ENCODE data around the gene OPN1MW. TPM values are rescaled to one million over a fixed set of nuclear protein-coding genes. Genes with fewer than 3 reads are reported as not detected.
"Not testable (repeated sequence)": the region's sequence is repeated elsewhere in the genome, so short reads cannot be mapped to it uniquely, and the experiment has no call there.

OPN1MW gene
- total and polyA plus RNA-seq, 2 of the 8 experiments (the other 6 are each of a cell fraction or from before 2014, with no cell fraction given), result not detected

DNA sequence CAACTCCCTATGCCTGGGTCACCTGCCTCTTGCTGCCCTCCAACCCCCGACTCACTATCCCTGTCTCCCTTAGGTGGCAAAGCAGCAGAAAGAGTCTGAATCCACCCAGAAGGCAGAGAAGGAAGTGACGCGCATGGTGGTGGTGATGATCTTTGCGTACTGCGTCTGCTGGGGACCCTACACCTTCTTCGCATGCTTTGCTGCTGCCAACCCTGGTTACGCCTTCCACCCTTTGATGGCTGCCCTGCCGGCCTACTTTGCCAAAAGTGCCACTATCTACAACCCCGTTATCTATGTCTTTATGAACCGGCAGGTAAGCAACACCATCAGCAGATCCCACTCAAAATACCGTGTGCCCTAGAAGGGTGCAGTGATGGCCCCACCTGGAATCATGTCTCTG is 26.2 kb upstream of the OPN1MW start:
- H2BK15ac ChIP-seq (ENCODE audit: low read length); H2BK20ac ChIP-seq (ENCODE audit: low read length); H3K4me2 ChIP-seq (ENCODE audit: insufficient read depth in 1 of 2, low read depth in 2 of 2, low read length in 2 of 2); H3K27me3 ChIP-seq (replicated peaks in 1 of 4; ENCODE audit: control insufficient read depth in 3 of 4, extremely low read depth in 1 of 4, insufficient read depth in 3 of 4, low read length in 3 of 4); H3K23me2 ChIP-seq (ENCODE audit: low read depth, low read length); CTCF ChIA-PET (ENCODE audit: partially characterized antibody); FAIRE-seq; H3K79me1 ChIP-seq (ENCODE audit: low read depth, low read length); H2BK120ac ChIP-seq (replicated peaks; ENCODE audit: low read depth, low read length); H3K36me3 ChIP-seq (ENCODE audit: control insufficient read depth in 2 of 4, insufficient read depth in 4 of 4, low read length in 3 of 4); H3K18ac ChIP-seq (ENCODE audit: extremely low read depth, low read length); H4K20me1 ChIP-seq (replicated peaks in 1 of 2; ENCODE audit: control insufficient read depth in 1 of 2, insufficient read depth in 2 of 2, low read length in 2 of 2); H3K23ac ChIP-seq (ENCODE audit: insufficient read length); H3K4me1 ChIP-seq (replicated peaks in 1 of 4; ENCODE audit: control insufficient read depth in 3 of 4, insufficient read depth in 4 of 4, low read length in 3 of 4); H2BK12ac ChIP-seq (ENCODE audit: low read depth, low read length); H4K8ac ChIP-seq (ENCODE audit: extremely low read depth, insufficient read depth, low read length); H3K79me2 ChIP-seq (ENCODE audit: control insufficient read depth in 1 of 2, insufficient read depth in 2 of 2, low read length in 2 of 2); H2AFZ ChIP-seq (ENCODE audit: low read length); DNase-seq (ENCODE audit: low read depth in 1 of 2, low spot score in 2 of 2); H3K27ac ChIP-seq (ENCODE audit: low read depth, low read length); H3K4me3 ChIP-seq (ENCODE audit: extremely low read depth in 1 of 4, insufficient read depth in 2 of 4, low read depth in 3 of 4, low read length in 4 of 4); H3K56ac ChIP-seq (replicated peaks; ENCODE audit: insufficient read length, low read depth, low read length); H3K14ac ChIP-seq (ENCODE audit: insufficient read length); H3K9ac ChIP-seq (replicated peaks in 1 of 4; ENCODE audit: extremely low read depth in 1 of 4, low read depth in 3 of 4, low read length in 3 of 4); POLR2A ChIA-PET (ENCODE audit: partially characterized antibody); H4K91ac ChIP-seq (replicated peaks; ENCODE audit: insufficient read length, low read length); H2AK5ac ChIP-seq (ENCODE audit: low read depth, low read length); H4K5ac ChIP-seq (ENCODE audit: insufficient read length, low read depth, low read length); H3K4ac ChIP-seq (replicated peaks; ENCODE audit: insufficient read length, low read depth, low read length); H3K9me3 ChIP-seq (ENCODE audit: insufficient read depth in 2 of 2, low read depth in 1 of 2, low read length in 1 of 2); H2BK5ac ChIP-seq (ENCODE audit: low read depth, low read length): not testable (repeated sequence)
- 97% methylated on average over 6 of the region's 11 CpGs; no CpG with 5 or more reads in 1 of the 2 experiments for WGBS, 2 experiments (ENCODE audit: extremely low coverage in 1 of 2, insufficient coverage in 1 of 2, insufficient read length in 1 of 2, insufficient replicate concordance in 2 of 2, low coverage in 1 of 2, low lambda C conversion rate in 2 of 2, missing lambda C conversion rate in 1 of 2)

DNA sequence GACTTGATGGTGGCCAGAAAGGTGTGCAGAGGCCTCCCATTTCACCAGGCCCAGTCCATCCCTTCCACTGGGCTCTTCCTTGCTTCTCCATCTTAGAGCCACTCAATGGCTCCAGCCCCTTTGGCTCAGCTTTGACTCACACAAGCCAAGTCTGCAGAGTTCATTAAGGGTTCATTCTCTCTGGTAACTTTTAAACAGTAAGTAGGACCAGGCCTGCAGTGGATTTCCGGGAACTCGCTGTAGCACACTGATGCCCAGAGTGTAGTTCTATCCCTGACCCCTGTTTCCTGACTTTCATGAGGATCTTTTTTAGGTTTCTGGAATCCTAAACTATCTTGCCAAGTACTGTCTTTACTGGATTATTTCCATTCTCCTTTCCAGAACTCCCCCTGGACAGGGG is 25.2 kb upstream of the OPN1MW start:
- H2BK20ac ChIP-seq (ENCODE audit: low read length); H2BK12ac ChIP-seq (ENCODE audit: low read depth, low read length); DNase-seq (ENCODE audit: low read depth in 1 of 2, low spot score in 2 of 2); H3K79me2 ChIP-seq (ENCODE audit: control insufficient read depth in 1 of 2, insufficient read depth in 2 of 2, low read length in 2 of 2); H2AFZ ChIP-seq (ENCODE audit: low read length); H3K23me2 ChIP-seq (ENCODE audit: low read depth, low read length); H3K14ac ChIP-seq (ENCODE audit: insufficient read length); POLR2A ChIA-PET (ENCODE audit: partially characterized antibody); H3K27ac ChIP-seq (ENCODE audit: low read depth, low read length); H3K9me3 ChIP-seq (ENCODE audit: insufficient read depth in 2 of 2, low read depth in 1 of 2, low read length in 1 of 2); H3K18ac ChIP-seq (ENCODE audit: extremely low read depth, low read length); H4K91ac ChIP-seq (replicated peaks; ENCODE audit: insufficient read length, low read length); H3K36me3 ChIP-seq (ENCODE audit: control insufficient read depth in 2 of 4, insufficient read depth in 4 of 4, low read length in 3 of 4); H2BK15ac ChIP-seq (ENCODE audit: low read length); H3K4me2 ChIP-seq (ENCODE audit: insufficient read depth in 1 of 2, low read depth in 2 of 2, low read length in 2 of 2); H4K5ac ChIP-seq (ENCODE audit: insufficient read length, low read depth, low read length); H3K56ac ChIP-seq (replicated peaks; ENCODE audit: insufficient read length, low read depth, low read length); H3K9ac ChIP-seq (replicated peaks in 1 of 4; ENCODE audit: extremely low read depth in 1 of 4, low read depth in 3 of 4, low read length in 3 of 4); H3K4me3 ChIP-seq (ENCODE audit: extremely low read depth in 1 of 4, insufficient read depth in 2 of 4, low read depth in 3 of 4, low read length in 4 of 4); H4K20me1 ChIP-seq (replicated peaks in 1 of 2; ENCODE audit: control insufficient read depth in 1 of 2, insufficient read depth in 2 of 2, low read length in 2 of 2); H3K23ac ChIP-seq (ENCODE audit: insufficient read length); H2BK5ac ChIP-seq (ENCODE audit: low read depth, low read length); H3K4ac ChIP-seq (replicated peaks; ENCODE audit: insufficient read length, low read depth, low read length); H4K8ac ChIP-seq (ENCODE audit: extremely low read depth, insufficient read depth, low read length); CTCF ChIA-PET (ENCODE audit: partially characterized antibody); H2AK5ac ChIP-seq (ENCODE audit: low read depth, low read length); H2BK120ac ChIP-seq (replicated peaks; ENCODE audit: low read depth, low read length); H3K4me1 ChIP-seq (replicated peaks in 1 of 4; ENCODE audit: control insufficient read depth in 3 of 4, insufficient read depth in 4 of 4, low read length in 3 of 4); H3K27me3 ChIP-seq (replicated peaks in 1 of 4; ENCODE audit: control insufficient read depth in 3 of 4, extremely low read depth in 1 of 4, insufficient read depth in 3 of 4, low read length in 3 of 4); FAIRE-seq; H3K79me1 ChIP-seq (ENCODE audit: low read depth, low read length): not testable (repeated sequence)
- WGBS, 2 experiments (ENCODE audit: extremely low coverage in 1 of 2, insufficient coverage in 1 of 2, insufficient read length in 1 of 2, insufficient replicate concordance in 2 of 2, low coverage in 1 of 2, low lambda C conversion rate in 2 of 2, missing lambda C conversion rate in 1 of 2), result no CpG with 5 or more reads among the region's 2 CpGs

All from H1 (cell line).